ENCODE measurements around the gene SPACA9. TPM values are rescaled to one million over a fixed set of nuclear protein-coding genes. Genes with fewer than 3 reads are reported as not detected.

Gene SPACA9
- total and polyA plus RNA-seq, 2 experiments from 2014 or later, result 1.1 to 1.5 TPM

GRCh38 chr9:132909311-132909710 lies 30.6 kb downstream of the SPACA9 start (continued):
- no peak for TF ChIP-seq ETS1 (IDR thresholded peaks at IDR 0.05)
- no peak for TF ChIP-seq POLR2AphosphoS5 (IDR thresholded peaks at IDR 0.05; ENCODE audit: low read depth)
- TF ChIP-seq CREB1 (CRISPR knock-in tag; IDR thresholded peaks at IDR 0.05; ENCODE audit: low read depth), result no peak
- no peak for TF ChIP-seq CTCF (conservative IDR thresholded peaks at IDR 0.05; ENCODE audit: low read depth in 2 of 2)
- no peak for TF ChIP-seq EZH2 (IDR thresholded peaks at IDR 0.05; ENCODE audit: low read depth, unreplicated experiment)
- no peak for TF ChIP-seq EZH2phosphoT487 (IDR thresholded peaks at IDR 0.05; ENCODE audit: unreplicated experiment)

- Histone ChIP-seq H3K27me3 (ENCODE audit: insufficient read depth) (no peaks in the 10 kb centered on the region), H3F3A (replicated peaks; ENCODE audit: low read depth) (no peaks in the 10 kb centered on the region), H2AFZ (no peak overlapping the region), H3K4me3 (no peak overlapping the region), H4K20me1 (replicated peaks; ENCODE audit: insufficient read depth) (no peaks in the 10 kb centered on the region), H3K36me3 (ENCODE audit: insufficient read depth) (peaks cover 13% of the 10 kb centered on the region), H3K27ac (ENCODE audit: low read depth) (no peak overlapping the region), H3K4me2 (no peak overlapping the region), H3K4me1 (ENCODE audit: insufficient read depth) (no peaks in the 10 kb centered on the region), H3K79me2 (replicated peaks; ENCODE audit: insufficient read depth) (no peaks in the 10 kb centered on the region), H3K9me2 (ENCODE audit: insufficient read depth) (no peaks in the 10 kb centered on the region)
- H3K27ac Mint-ChIP-seq, result no peak overlapping the region
- no peaks in the 10 kb centered on the region; the same call in 2 of the 3 replicates for H3K4me1 Mint-ChIP-seq
- H3K36me3 Mint-ChIP-seq (ENCODE audit: low read depth), result peaks cover 21% of the 10 kb centered on the region
- ATAC-seq (no peak), DNase-seq (ENCODE audit: low spot score) (no peak)
- H3K4me3 Mint-ChIP-seq, result no peak overlapping the region
- H3K9me3 Mint-ChIP-seq, result no peaks in the 10 kb centered on the region
- H3K27me3 Mint-ChIP-seq (ENCODE audit: insufficient read depth, low read depth, poor library complexity), result peaks cover 4% of the 10 kb centered on the region
- TF ChIP-seq EZH2 (IDR thresholded peaks at IDR 0.05; ENCODE audit: low read depth, unreplicated experiment) (no peak), POLR2AphosphoS5 (IDR thresholded peaks at IDR 0.05; ENCODE audit: low read depth) (no peak), CTCF (conservative IDR thresholded peaks at IDR 0.05; ENCODE audit: low read depth in 2 of 2) (no peak), NANOG (IDR thresholded peaks at IDR 0.05; ENCODE audit: borderline replicate concordance) (no peak), REST (IDR thresholded peaks at IDR 0.05; ENCODE audit: unreplicated experiment) (no peak), ZNF114 (CRISPR knock-in tag; IDR thresholded peaks at IDR 0.05) (no peak), ZNF462 (CRISPR knock-in tag; IDR thresholded peaks at IDR 0.05) (no peak)
Observed at GRCh38 chr9:132910376-132910775, 31.7 kb downstream of the SPACA9 start.

All from GM23338 (cell line).